ENCODE data around the gene TRAP1. TPM values are rescaled to one million over a fixed set of nuclear protein-coding genes. Genes with fewer than 3 reads are reported as not detected.

The TRAP1 gene
- total RNA-seq, 1 experiment from 2014 or later, result 274 TPM

DNA sequence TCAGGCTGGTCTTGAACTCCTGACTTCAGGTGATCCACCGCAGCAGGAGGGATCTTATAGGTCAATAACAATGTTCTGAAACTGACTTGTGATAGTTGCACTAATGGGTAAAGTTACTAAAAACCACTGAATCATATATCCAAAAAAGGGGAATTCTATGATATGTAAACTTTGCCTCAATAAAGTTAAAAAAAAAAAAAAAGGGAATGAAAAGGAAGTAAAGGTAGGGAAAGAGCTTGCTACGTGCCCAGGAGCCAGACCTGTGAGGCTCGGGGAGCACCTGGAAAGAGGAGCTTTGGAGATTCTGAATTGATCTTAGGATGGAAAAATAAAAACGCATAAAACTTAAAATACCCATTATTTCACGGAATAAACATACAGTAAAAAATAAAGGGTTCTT is 20.8 kb upstream of the TRAP1 start:
- Mint-ChIP-seq H3K27ac (ENCODE audit: low read depth, unreplicated experiment) (no peak overlapping the region), H3K4me1 (ENCODE audit: insufficient read depth, unreplicated experiment) (no peaks in the 10 kb centered on the region), H3K4me3 (ENCODE audit: unreplicated experiment) (no peak overlapping the region), H3K36me3 (ENCODE audit: insufficient read depth, unreplicated experiment) (peaks cover 98% of the 10 kb centered on the region), H3K27me3 (ENCODE audit: insufficient read depth, unreplicated experiment) (no peaks in the 10 kb centered on the region), H3K9me3 (ENCODE audit: unreplicated experiment) (no peaks in the 10 kb centered on the region)
- no peak for DNase-seq (ENCODE audit: unreplicated experiment)
- no TSS peak for BruUV-seq (replicated peaks)
- TF ChIP-seq, protein P1, sequence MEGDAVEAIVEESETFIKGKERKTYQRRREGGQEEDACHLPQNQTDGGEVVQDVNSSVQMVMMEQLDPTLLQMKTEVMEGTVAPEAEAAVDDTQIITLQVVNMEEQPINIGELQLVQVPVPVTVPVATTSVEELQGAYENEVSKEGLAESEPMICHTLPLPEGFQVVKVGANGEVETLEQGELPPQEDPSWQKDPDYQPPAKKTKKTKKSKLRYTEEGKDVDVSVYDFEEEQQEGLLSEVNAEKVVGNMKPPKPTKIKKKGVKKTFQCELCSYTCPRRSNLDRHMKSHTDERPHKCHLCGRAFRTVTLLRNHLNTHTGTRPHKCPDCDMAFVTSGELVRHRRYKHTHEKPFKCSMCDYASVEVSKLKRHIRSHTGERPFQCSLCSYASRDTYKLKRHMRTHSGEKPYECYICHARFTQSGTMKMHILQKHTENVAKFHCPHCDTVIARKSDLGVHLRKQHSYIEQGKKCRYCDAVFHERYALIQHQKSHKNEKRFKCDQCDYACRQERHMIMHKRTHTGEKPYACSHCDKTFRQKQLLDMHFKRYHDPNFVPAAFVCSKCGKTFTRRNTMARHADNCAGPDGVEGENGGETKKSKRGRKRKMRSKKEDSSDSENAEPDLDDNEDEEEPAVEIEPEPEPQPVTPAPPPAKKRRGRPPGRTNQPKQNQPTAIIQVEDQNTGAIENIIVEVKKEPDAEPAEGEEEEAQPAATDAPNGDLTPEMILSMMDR (IDR thresholded peaks at IDR 0.05; ENCODE audit: unreplicated experiment), result no peak
- CTCF ChIA-PET, result interaction anchor here (0.7 kb wide), 1 partner anchor 47 kb away, joined by 3 read pairs; no protein-coding TSS in a partner anchor
- intact Hi-C loops (cut with micrococcal nuclease), result no loop called here
- POLR2A ChIA-PET, result no interaction called here

DNA sequence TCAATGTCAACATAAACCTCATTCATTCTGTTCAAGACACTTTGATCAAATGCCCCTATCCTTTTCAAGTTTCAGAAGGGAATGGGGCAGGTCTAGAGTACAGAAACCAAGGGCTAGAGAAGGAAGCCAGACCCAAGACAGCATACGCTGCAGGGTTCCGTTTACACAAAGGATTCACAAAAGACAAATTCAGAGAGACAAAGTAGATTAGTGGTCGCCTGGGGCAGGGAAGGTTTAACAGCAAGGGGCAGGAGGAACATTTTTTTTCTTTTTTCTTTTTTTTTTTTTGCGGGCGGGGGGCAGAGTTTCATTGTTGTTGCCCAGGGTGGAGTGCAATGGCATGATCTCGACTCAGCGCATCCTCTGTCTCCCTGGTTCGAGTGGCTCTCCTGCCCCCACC is 19.9 kb upstream of the TRAP1 start:
- intact Hi-C loops (cut with micrococcal nuclease), result no loop called here
- no peaks in the 10 kb centered on the region for H3K9me3 Mint-ChIP-seq (ENCODE audit: unreplicated experiment)
- H3K4me3 Mint-ChIP-seq (ENCODE audit: unreplicated experiment), result no peak overlapping the region
- H3K27ac Mint-ChIP-seq (ENCODE audit: low read depth, unreplicated experiment), result no peak overlapping the region
- ChIA-PET POLR2A (no interaction called here), CTCF (interaction anchor here (0.7 kb wide), 1 partner anchor 9 kb away, joined by 4 read pairs; no protein-coding TSS in a partner anchor)
- H3K4me1 Mint-ChIP-seq (ENCODE audit: insufficient read depth, unreplicated experiment), result no peaks in the 10 kb centered on the region
- DNase-seq (ENCODE audit: unreplicated experiment), result no peak
- H3K36me3 Mint-ChIP-seq (ENCODE audit: insufficient read depth, unreplicated experiment), result peaks cover 98% of the 10 kb centered on the region
- TF ChIP-seq, protein P1 (IDR thresholded peaks at IDR 0.05; ENCODE audit: unreplicated experiment), result no peak
- BruUV-seq (replicated peaks), result no TSS peak
- H3K27me3 Mint-ChIP-seq (ENCODE audit: insufficient read depth, unreplicated experiment), result no peaks in the 10 kb centered on the region

DNA sequence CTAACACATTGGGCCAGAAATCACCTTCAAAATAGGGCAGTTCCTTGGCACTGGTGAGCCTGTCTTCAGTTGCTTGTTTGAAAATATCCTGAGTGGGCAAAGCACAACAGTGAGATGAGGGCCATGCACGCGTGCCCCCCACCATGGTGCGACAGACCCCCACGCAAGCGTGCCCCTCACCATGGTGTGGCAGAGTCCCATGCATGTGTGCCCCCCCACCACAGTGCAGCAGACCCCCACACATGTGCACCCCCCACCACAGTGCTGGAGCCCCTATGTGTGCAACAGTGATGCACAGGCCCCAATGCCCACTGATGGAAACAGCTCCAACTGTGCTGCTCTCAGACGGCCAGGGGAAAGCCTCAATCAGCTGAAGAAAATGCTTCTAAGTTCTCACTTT is 18.8 kb upstream of the TRAP1 start:
- H3K36me3 Mint-ChIP-seq (ENCODE audit: insufficient read depth, unreplicated experiment), result peaks cover 96% of the 10 kb centered on the region
- H3K4me1 Mint-ChIP-seq (ENCODE audit: insufficient read depth, unreplicated experiment), result no peaks in the 10 kb centered on the region
- DNase-seq (ENCODE audit: unreplicated experiment), result no peak
- CTCF ChIA-PET, result no interaction called here
- TF ChIP-seq, protein P1 (IDR thresholded peaks at IDR 0.05; ENCODE audit: unreplicated experiment), result no peak
- H3K4me3 Mint-ChIP-seq (ENCODE audit: unreplicated experiment), result no peak overlapping the region
- POLR2A ChIA-PET, result no interaction called here
- H3K9me3 Mint-ChIP-seq (ENCODE audit: unreplicated experiment), result no peaks in the 10 kb centered on the region
- intact Hi-C loops (cut with micrococcal nuclease), result no loop called here
- BruUV-seq (replicated peaks), result no TSS peak
- H3K27me3 Mint-ChIP-seq (ENCODE audit: insufficient read depth, unreplicated experiment), result no peaks in the 10 kb centered on the region
- no peak overlapping the region for H3K27ac Mint-ChIP-seq (ENCODE audit: low read depth, unreplicated experiment)

DNA sequence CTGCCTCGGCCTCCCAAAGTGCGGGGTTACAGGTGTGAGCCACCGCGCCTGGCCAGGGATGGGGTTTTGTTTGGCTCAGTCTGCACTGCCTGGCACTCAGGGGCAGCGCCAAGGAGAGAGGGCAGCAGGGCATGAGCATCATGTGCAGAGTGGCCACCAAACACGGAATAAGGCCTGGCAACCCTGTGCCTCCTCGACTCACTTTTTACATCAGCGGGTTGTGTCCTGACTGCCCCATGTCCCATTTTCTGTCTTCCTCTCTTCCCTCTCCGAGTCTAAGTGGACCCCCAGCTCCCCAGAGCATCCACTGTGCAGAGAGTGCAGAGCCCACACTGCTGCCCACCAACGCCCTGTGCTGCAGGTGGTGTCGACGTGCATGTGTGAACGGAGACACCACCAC is 18.2 kb upstream of the TRAP1 start:
- H3K4me1 Mint-ChIP-seq (ENCODE audit: insufficient read depth, unreplicated experiment), result no peaks in the 10 kb centered on the region
- no peak overlapping the region for H3K4me3 Mint-ChIP-seq (ENCODE audit: unreplicated experiment)
- DNase-seq (ENCODE audit: unreplicated experiment), result no peak
- intact Hi-C loops (cut with micrococcal nuclease), result no loop called here
- POLR2A ChIA-PET, result interaction anchor here (1.2 kb wide), 1 partner anchor 8 kb away, joined by 5 read pairs; no protein-coding TSS in a partner anchor
- no TSS peak for BruUV-seq (replicated peaks)
- no peak overlapping the region for H3K27ac Mint-ChIP-seq (ENCODE audit: low read depth, unreplicated experiment)
- H3K9me3 Mint-ChIP-seq (ENCODE audit: unreplicated experiment), result no peaks in the 10 kb centered on the region
- H3K36me3 Mint-ChIP-seq (ENCODE audit: insufficient read depth, unreplicated experiment), result peaks cover 96% of the 10 kb centered on the region
- TF ChIP-seq, protein P1 (IDR thresholded peaks at IDR 0.05; ENCODE audit: unreplicated experiment), result no peak
- CTCF ChIA-PET, result no interaction called here
- no peaks in the 10 kb centered on the region for H3K27me3 Mint-ChIP-seq (ENCODE audit: insufficient read depth, unreplicated experiment)

Data from MCF 10A (cell line).